Tibial nerve (tissue), 4 donors: ENCODE measurements around the gene BMPR1A. TPM values are rescaled to one million over a fixed set of nuclear protein-coding genes. Genes with fewer than 3 reads are reported as not detected.
A peak's percentile ranks its signal among the peaks of the same experiment; 100 is the strongest.
"Not testable (repeated sequence)": the region's sequence is repeated elsewhere in the genome, so short reads cannot be mapped to it uniquely, and the experiment has no call there.

Source experiments
- DNase-seq, 2 donors: peaks; one replicate each; pipeline ENCODE4 v3.0.0-alpha.2; 2019; ENCODE audit warnings: low spot score in 2 of 2
- H3K27ac ChIP-seq, 4 donors: fragments of 200-600 bp; sonication (generic) in 3 of 4; one replicate each; pipeline ENCODE4 v1.5.1; 2017 to 2019; ENCODE audit warnings: mild to moderate bottlenecking in 1 of 4
- H3K27me3 ChIP-seq, 2 donors: fragments of 200-600 bp; sonication (generic) in 1 of 2; one replicate each; pipeline versions ENCODE4 v1.5.1 to v1.6.0; 2017 to 2019
- H3K36me3 ChIP-seq, 3 donors: fragments of 200-600 bp; sonication (generic); one replicate each; pipeline ENCODE4 v1.5.1; 2018 to 2019
- H3K4me1 ChIP-seq, 4 donors: fragments of 200-600 bp; sonication (generic) in 3 of 4; one replicate each; pipeline ENCODE4 v1.5.1; 2017 to 2019
- H3K4me3 ChIP-seq, 4 donors: fragments of 200-600 bp; sonication (generic) in 3 of 4; one replicate each; pipeline ENCODE4 v1.5.1; 2017 to 2019; ENCODE audit warnings: mild to moderate bottlenecking in 1 of 4, moderate library complexity in 1 of 4
- H3K9me3 ChIP-seq, 4 donors: fragments of 200-600 bp; sonication (generic) in 3 of 4; one replicate each; pipeline ENCODE4 v1.5.1; 2017 to 2019
- CTCF ChIP-seq, 5 experiments: fragments of 200-600 bp in 3 of 5; fragments of 450-650 bp in 2 of 5; sonication (generic) in 3 of 5; IDR thresholded peaks; one replicate each; pipeline ENCODE4 v1.5.1; 2016 to 2019; ENCODE audit warnings: antibody characterized with exemption in 5 of 5, mild to moderate bottlenecking in 3 of 5, moderate library complexity in 2 of 5
- EP300 ChIP-seq, 2 donors: sonication (generic); formaldehyde crosslinking; IDR thresholded peaks; one replicate each; pipeline ENCODE4 v1.6.1; 2017; ENCODE audit warnings: antibody characterized with exemption in 2 of 2, mild to moderate bottlenecking in 1 of 2
- POLR2A ChIP-seq, 2 donors: fragments of 450-650 bp; IDR thresholded peaks; one replicate each; pipeline ENCODE4 v1.6.1; 2017; ENCODE audit warnings: antibody characterized with exemption in 2 of 2, mild to moderate bottlenecking in 2 of 2, moderate library complexity in 2 of 2
- WGBS, 2 donors: methylation state at CpG; one replicate each; pipeline ENCODE4 v1.1.5; 2018; 5-methylcytosine and 5-hydroxymethylcytosine counted together
- small RNA-seq: library from RNA; depleted of rRNA; stranded (forward); fragments of <200 nt; gene quantifications from one replicate; pipeline ENCODE3, GENCODE V24; 2016
- total RNA-seq, 4 donors: library from RNA; depleted of rRNA; stranded (reverse); fragments of >200 nt; gene quantifications; one replicate each; pipeline ENCODE4 v1.1.0, GENCODE V29; 2016

BMPR1A gene
- total RNA-seq, 4 donors from 2014 or later, result 35.7 to 51.3 (median 42.8) TPM

- Histone ChIP-seq H3K27ac (peak overlapping the region; percentile 45 to 86 (median 74)), H3K36me3 (no peaks in the 10 kb centered on the region), H3K4me3 (no peak overlapping the region), H3K9me3 (no peaks in the 10 kb centered on the region), H3K4me1 (peaks cover 0 to 28% (median 13%) of the 10 kb centered on the region in 4 donors), H3K27me3 (no peaks in the 10 kb centered on the region)
- no peak for TF ChIP-seq CTCF (IDR thresholded peaks at IDR 0.05)
- peak; percentile 66 to 70 for TF ChIP-seq EP300 (IDR thresholded peaks at IDR 0.05)
- no peak for TF ChIP-seq POLR2A (IDR thresholded peaks at IDR 0.05)
- 5 to 19% methylated on average over 3 of the region's 3 CpGs for WGBS, 2 donors
- no peak for DNase-seq
These were observed 223.6 kb downstream of the BMPR1A start for GRCh38 chr10:86979977-86980448.

- H3K4me1 ChIP-seq, result peaks cover 0 to 28% (median 13%) of the 10 kb centered on the region in 4 donors
- peak overlapping the region in 2 of 4 donors; percentile 85 to 86 for H3K27ac ChIP-seq
- not testable (repeated sequence) for H3K4me3 ChIP-seq, H3K9me3 ChIP-seq, DNase-seq, H3K27me3 ChIP-seq, H3K36me3 ChIP-seq
- 73 to 80% methylated on average over 6 of the region's 6 CpGs for WGBS, 2 donors
These were observed 224.6 kb downstream of the BMPR1A start for GRCh38 chr10:86981020-86981419.

GRCh38 chr10:86981716-86982115 is 225.3 kb downstream of the BMPR1A start:
- H3K36me3 ChIP-seq, result peaks cover 0 to 8% (median 0%) of the 10 kb centered on the region in 3 donors
- peak overlapping the region in 1 of 4 donors; percentile 86 for H3K27ac ChIP-seq
- H3K4me1 ChIP-seq, result peaks cover 0 to 28% (median 13%) of the 10 kb centered on the region in 4 donors
- WGBS, 2 donors, result 87 to 88% methylated on average over 5 of the region's 5 CpGs
- TF ChIP-seq POLR2A (IDR thresholded peaks at IDR 0.05) (no peak), EP300 (IDR thresholded peaks at IDR 0.05) (no peak), CTCF (IDR thresholded peaks at IDR 0.05) (no peak)
- DNase-seq, result no peak
- H3K4me3 ChIP-seq, result no peak overlapping the region
- no peaks in the 10 kb centered on the region for H3K9me3 ChIP-seq
- no peaks in the 10 kb centered on the region for H3K27me3 ChIP-seq

Small RNAs within 50 kb of the gene (small RNA-seq; reads per million reads assigned to genes)
- gene RNU1-19P, result not detected

Other genes starting within 250 kb of the BMPR1A start
- gene WAPL, start 234.8 kb upstream of the BMPR1A start, total RNA-seq, result 10 to 100 TPM; 26.7 to 50.4 (median 42.0) TPM
- under 1 TPM in 1 of 4 donors, not detected in 3; 0.59 TPM for gene OPN4, start 102.1 kb upstream of the BMPR1A start, total RNA-seq
- gene LDB3, start 88.1 kb upstream of the BMPR1A start, total RNA-seq, result 10 to 100 TPM in 1 of 4 donors, 1 to 10 TPM in 3; 5.4 to 18.6 (median 7.5) TPM
- gene MMRN2, start 201.0 kb downstream of the BMPR1A start, total RNA-seq, result 10 to 100 TPM; 27.6 to 81.2 (median 61.9) TPM
- 100 to 1,000 TPM in 2 of 4 donors, 10 to 100 TPM in 2; 86.1 to 213 (median 119) TPM for gene SNCG, start 202.0 kb downstream of the BMPR1A start, total RNA-seq
- gene ADIRF, start 211.9 kb downstream of the BMPR1A start, total RNA-seq, result 1,000 to 10,000 TPM in 2 of 4 donors, 100 to 1,000 TPM in 2; 703 to 1,895 (median 1,121) TPM